K562 (cell line): ENCODE results near the gene PDE12. TPM values are rescaled to one million over a fixed set of nuclear protein-coding genes. Genes with fewer than 3 reads are reported as not detected.

Experiments
- ELF2 ChIP-seq: fragments of 250-450 bp; sonication (Bioruptor Pico); IDR thresholded peaks from 2 replicates; pipeline ENCODE4 v1.5.0; 2021; ENCODE audit warnings: mild to moderate bottlenecking
- MEF2A ChIP-seq: IDR thresholded peaks from 2 replicates; pipeline ENCODE4 v1.6.1; 2011; ENCODE audit warnings: low read depth, mild to moderate bottlenecking, low read length, moderate library complexity; ENCODE audit not compliant: control insufficient read depth
- polyA plus RNA-seq, 8 experiments: library from polyadenylated mRNA; depleted of rRNA in 4 of 8; stranded (reverse) in 5 of 8; unstranded in 3 of 8; fragments of >200 nt; fragmentation: Nextera tagmentation in 2 of 8; fragmentation: Illumina TruSeq in 1 of 8; extraction: Ambion mirVana in 2 of 8; extraction: Trizol in 1 of 8; gene quantifications; 2 replicates each; pipeline versions ENCODE4 v1.2.1 to v1.2.3, GENCODE V29; 2011 to 2014; ENCODE audit warnings: inconsistent platforms in 1 of 8, missing spikeins in 1 of 8
- total RNA-seq, 7 experiments: library from RNA; depleted of rRNA in 6 of 7; stranded (reverse); fragments of >200 nt in 6 of 7; fragmentation: Illumina TruSeq in 2 of 7; extraction: Trizol in 2 of 7; gene quantifications; 2 replicates each; pipeline versions ENCODE4 v1.2.1 to v1.2.3, GENCODE V29; 2011 to 2021; ENCODE audit warnings: low replicate concordance in 1 of 7
- TF ChIP-seq, protein P1 (sequence below): fragments of 450-650 bp; IDR thresholded peaks from 2 replicates; pipeline ENCODE4 v1.6.1; 2016; ENCODE audit warnings: mild to moderate bottlenecking, moderate library complexity
- TF ChIP-seq, protein P2 (sequence below), 2 experiments: fragments of 450-650 bp; IDR thresholded peaks; 2 replicates each; pipeline ENCODE4 v1.6.1; 2016; ENCODE audit warnings: mild to moderate bottlenecking in 2 of 2, borderline replicate concordance in 1 of 2, low read depth in 1 of 2, moderate library complexity in 1 of 2

PDE12 gene
- total and polyA plus RNA-seq, 9 of the 15 experiments (the other 6 are each of a cell fraction or from before 2014, with no cell fraction given): 2.1 to 20.5 (median 10.0) TPM

DNA sequence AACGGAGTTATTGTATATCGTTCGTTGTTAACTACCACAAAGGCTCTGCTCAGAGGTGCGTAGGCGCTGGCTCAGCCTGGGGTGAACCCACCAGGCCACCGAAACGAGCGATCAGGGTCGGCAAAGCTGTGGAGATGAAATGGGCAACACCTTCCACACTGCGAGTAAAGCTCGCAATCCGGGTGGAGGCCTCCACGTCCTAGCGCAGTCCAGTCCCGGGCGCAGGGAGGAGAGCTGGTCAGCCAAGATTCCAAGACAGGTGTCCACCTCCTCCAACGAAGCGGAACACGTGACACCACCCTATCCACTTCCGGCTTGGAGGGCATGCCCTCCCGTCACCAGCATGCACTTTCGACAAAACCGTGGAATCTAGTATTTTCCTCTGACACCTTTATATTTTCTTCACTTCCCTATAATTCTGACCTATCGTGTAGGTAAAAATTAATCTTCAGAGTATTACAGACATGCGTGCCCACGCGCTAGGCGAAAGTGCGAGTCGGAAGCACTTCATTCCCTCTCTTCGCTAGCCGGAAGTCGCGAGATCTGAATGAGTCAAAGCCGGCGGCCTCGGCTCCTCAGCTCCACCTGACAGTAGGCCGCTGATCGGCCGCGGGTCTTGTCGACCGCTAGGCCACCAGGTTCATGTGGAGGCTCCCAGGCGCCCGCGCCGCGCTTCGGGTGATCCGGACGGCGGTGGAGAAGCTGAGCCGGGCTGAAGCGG, at the start of gene PDE12 (continued):
- TF ChIP-seq, protein P1, sequence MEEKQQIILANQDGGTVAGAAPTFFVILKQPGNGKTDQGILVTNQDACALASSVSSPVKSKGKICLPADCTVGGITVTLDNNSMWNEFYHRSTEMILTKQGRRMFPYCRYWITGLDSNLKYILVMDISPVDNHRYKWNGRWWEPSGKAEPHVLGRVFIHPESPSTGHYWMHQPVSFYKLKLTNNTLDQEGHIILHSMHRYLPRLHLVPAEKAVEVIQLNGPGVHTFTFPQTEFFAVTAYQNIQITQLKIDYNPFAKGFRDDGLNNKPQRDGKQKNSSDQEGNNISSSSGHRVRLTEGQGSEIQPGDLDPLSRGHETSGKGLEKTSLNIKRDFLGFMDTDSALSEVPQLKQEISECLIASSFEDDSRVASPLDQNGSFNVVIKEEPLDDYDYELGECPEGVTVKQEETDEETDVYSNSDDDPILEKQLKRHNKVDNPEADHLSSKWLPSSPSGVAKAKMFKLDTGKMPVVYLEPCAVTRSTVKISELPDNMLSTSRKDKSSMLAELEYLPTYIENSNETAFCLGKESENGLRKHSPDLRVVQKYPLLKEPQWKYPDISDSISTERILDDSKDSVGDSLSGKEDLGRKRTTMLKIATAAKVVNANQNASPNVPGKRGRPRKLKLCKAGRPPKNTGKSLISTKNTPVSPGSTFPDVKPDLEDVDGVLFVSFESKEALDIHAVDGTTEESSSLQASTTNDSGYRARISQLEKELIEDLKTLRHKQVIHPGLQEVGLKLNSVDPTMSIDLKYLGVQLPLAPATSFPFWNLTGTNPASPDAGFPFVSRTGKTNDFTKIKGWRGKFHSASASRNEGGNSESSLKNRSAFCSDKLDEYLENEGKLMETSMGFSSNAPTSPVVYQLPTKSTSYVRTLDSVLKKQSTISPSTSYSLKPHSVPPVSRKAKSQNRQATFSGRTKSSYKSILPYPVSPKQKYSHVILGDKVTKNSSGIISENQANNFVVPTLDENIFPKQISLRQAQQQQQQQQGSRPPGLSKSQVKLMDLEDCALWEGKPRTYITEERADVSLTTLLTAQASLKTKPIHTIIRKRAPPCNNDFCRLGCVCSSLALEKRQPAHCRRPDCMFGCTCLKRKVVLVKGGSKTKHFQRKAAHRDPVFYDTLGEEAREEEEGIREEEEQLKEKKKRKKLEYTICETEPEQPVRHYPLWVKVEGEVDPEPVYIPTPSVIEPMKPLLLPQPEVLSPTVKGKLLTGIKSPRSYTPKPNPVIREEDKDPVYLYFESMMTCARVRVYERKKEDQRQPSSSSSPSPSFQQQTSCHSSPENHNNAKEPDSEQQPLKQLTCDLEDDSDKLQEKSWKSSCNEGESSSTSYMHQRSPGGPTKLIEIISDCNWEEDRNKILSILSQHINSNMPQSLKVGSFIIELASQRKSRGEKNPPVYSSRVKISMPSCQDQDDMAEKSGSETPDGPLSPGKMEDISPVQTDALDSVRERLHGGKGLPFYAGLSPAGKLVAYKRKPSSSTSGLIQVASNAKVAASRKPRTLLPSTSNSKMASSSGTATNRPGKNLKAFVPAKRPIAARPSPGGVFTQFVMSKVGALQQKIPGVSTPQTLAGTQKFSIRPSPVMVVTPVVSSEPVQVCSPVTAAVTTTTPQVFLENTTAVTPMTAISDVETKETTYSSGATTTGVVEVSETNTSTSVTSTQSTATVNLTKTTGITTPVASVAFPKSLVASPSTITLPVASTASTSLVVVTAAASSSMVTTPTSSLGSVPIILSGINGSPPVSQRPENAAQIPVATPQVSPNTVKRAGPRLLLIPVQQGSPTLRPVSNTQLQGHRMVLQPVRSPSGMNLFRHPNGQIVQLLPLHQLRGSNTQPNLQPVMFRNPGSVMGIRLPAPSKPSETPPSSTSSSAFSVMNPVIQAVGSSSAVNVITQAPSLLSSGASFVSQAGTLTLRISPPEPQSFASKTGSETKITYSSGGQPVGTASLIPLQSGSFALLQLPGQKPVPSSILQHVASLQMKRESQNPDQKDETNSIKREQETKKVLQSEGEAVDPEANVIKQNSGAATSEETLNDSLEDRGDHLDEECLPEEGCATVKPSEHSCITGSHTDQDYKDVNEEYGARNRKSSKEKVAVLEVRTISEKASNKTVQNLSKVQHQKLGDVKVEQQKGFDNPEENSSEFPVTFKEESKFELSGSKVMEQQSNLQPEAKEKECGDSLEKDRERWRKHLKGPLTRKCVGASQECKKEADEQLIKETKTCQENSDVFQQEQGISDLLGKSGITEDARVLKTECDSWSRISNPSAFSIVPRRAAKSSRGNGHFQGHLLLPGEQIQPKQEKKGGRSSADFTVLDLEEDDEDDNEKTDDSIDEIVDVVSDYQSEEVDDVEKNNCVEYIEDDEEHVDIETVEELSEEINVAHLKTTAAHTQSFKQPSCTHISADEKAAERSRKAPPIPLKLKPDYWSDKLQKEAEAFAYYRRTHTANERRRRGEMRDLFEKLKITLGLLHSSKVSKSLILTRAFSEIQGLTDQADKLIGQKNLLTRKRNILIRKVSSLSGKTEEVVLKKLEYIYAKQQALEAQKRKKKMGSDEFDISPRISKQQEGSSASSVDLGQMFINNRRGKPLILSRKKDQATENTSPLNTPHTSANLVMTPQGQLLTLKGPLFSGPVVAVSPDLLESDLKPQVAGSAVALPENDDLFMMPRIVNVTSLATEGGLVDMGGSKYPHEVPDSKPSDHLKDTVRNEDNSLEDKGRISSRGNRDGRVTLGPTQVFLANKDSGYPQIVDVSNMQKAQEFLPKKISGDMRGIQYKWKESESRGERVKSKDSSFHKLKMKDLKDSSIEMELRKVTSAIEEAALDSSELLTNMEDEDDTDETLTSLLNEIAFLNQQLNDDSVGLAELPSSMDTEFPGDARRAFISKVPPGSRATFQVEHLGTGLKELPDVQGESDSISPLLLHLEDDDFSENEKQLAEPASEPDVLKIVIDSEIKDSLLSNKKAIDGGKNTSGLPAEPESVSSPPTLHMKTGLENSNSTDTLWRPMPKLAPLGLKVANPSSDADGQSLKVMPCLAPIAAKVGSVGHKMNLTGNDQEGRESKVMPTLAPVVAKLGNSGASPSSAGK: peak; percentile 99
- TF ChIP-seq MEF2A (no peak), ELF2 (CRISPR knock-in tag) (peak; percentile 97)
- TF ChIP-seq, protein P2, sequence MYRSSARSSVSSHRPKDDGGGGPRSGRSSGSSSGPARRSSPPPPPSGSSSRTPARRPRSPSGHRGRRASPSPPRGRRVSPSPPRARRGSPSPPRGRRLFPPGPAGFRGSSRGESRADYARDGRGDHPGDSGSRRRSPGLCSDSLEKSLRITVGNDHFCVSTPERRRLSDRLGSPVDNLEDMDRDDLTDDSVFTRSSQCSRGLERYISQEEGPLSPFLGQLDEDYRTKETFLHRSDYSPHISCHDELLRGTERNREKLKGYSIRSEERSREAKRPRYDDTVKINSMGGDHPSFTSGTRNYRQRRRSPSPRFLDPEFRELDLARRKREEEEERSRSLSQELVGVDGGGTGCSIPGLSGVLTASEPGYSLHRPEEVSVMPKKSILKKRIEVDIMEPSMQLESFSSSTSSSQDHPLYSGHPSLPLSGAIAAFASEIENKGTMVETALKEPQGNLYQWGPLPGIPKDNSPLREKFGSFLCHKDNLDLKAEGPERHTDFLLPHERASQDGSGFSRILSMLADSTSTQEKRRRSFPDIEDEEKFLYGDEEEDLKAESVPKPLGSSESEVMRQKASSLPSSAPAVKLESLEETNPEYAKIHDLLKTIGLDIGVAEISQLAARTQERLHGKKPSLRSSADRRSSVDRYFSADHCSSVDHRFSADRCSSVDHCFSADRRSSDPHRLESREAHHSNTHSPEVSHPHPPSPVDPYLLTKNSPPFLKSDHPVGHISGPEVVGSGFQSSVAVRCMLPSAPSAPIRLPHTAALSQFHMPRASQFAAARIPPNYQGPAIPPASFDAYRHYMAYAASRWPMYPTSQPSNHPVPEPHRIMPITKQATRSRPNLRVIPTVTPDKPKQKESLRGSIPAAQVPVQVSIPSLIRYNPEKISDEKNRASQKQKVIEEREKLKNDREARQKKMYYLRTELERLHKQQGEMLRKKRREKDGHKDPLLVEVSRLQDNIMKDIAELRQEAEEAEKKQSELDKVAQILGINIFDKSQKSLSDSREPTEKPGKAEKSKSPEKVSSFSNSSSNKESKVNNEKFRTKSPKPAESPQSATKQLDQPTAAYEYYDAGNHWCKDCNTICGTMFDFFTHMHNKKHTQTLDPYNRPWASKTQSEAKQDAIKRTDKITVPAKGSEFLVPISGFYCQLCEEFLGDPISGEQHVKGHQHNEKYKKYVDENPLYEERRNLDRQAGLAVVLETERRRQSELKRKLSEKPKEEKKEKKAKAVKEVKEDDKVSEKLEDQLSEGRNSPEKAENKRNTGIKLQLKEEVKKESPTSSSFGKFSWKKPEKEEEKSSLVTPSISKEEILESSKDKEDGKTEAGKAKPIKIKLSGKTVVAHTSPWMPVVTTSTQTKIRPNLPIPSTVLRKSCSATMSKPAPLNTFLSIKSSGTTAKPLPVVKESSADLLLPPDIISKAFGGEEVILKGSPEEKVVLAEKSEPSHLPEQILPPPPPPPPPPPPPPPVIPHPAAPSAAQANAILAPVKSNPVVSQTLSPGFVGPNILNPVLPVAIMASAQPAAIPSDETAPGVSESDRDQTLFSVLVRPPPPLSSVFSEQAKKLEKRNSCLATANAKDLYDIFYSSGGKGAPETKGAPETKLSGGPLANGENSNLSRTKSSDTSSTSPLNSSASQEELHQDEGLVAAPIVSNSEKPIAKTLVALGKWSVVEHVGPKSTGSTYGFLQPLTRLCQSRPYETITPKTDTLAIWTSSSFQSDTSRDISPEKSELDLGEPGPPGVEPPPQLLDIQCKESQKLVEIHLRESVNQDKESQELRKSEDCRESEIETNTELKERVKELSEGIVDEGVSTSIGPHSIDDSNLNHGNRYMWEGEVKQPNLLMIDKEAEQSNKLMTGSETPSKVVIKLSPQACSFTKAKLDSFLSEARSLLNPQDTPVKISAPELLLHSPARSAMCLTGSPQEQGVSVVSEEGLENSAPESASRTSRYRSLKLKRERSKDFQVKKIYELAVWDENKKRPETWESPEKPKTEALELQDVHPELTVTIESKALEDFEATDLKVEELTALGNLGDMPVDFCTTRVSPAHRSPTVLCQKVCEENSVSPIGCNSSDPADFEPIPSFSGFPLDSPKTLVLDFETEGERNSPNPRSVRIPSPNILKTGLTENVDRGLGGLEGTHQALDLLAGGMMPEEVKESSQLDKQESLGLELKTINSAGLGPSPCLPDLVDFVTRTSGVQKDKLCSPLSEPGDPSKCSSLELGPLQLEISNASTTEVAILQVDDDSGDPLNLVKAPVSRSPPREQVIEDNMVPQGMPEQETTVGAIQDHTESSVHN (IDR thresholded peaks at IDR 0.05; ENCODE audit: borderline replicate concordance in 1 of 2, low read depth in 1 of 2): no peak
